PC-3 (cell line): ENCODE data around the gene SNTG2. TPM values are rescaled to one million over a fixed set of nuclear protein-coding genes. Genes with fewer than 3 reads are reported as not detected.

Experiments
- ATAC-seq: fragments of 200-7000 bp; cut with Tn5 transposase; 2 replicates; pipeline ENCODE4 v1.9.1; 2020; ENCODE audit warnings: mild to moderate bottlenecking, moderate library complexity
- BruUV-seq: library from RNA; stranded (reverse); fragments of 400-500 nt; replicated peaks from 2 replicates; lab custom pipeline; 2021; lab: Mats Ljungman, UMichigan
- CTCF ChIA-PET: fragments of 300-600 bp; sonication (Branson Sonifier 250); formaldehyde crosslinking; loops from one replicate; lab custom pipeline; 2022; ENCODE audit warnings: antibody characterized with exemption; lab: Charles Lee
- POLR2A ChIA-PET: fragments of 300-600 bp; sonication (Branson Sonifier 250); formaldehyde crosslinking; loops from one replicate; lab custom pipeline; 2022; ENCODE audit warnings: antibody characterized with exemption; ENCODE audit not compliant: unreplicated experiment; lab: Charles Lee
- DNase-seq: peaks from one replicate; pipeline ENCODE4 v3.0.0-alpha.2; 2015
- H2AFZ ChIP-seq: fragments of 300-600 bp; sonication (generic); 2 replicates; pipeline ENCODE4 v1.6.0; 2016; ENCODE audit warnings: antibody characterized with exemption, low read length
- H3F3A ChIP-seq: fragments of 300-600 bp; sonication (generic); one replicate; pipeline ENCODE4 v1.6.0; 2017; ENCODE audit warnings: antibody characterized with exemption, low read length, control low read depth, mild to moderate bottlenecking; ENCODE audit not compliant: unreplicated experiment
- H3K27ac ChIP-seq: fragments of 300-600 bp; sonication (generic); 2 replicates; pipeline ENCODE4 v1.5.1; 2016; ENCODE audit warnings: mild to moderate bottlenecking, low read length
- H3K27me3 ChIP-seq: fragments of 300-600 bp; sonication (generic); 2 replicates; pipeline ENCODE4 v1.6.1; 2016; ENCODE audit warnings: low read length, mixed read lengths
- H3K36me3 ChIP-seq: fragments of 300-600 bp; sonication (generic); 2 replicates; pipeline ENCODE4 v1.6.1; 2016; ENCODE audit warnings: low read depth, mixed run types, low read length, mixed read lengths
- H3K4me1 ChIP-seq: fragments of 300-600 bp; sonication (generic); 2 replicates; pipeline ENCODE4 v1.5.1; 2016; ENCODE audit warnings: low read length; ENCODE audit not compliant: insufficient read depth
- H3K4me2 ChIP-seq: fragments of 300-600 bp; sonication (generic); 2 replicates; pipeline ENCODE4 v1.6.0; 2016; ENCODE audit warnings: low read length
- H3K4me3 ChIP-seq: fragments of 300-600 bp; sonication (generic); 2 replicates; pipeline ENCODE4 v1.5.1; 2016; ENCODE audit warnings: mild to moderate bottlenecking, low read length, mixed read lengths
- H3K79me2 ChIP-seq: fragments of 300-600 bp; sonication (generic); 2 replicates; pipeline ENCODE4 v1.6.1; 2017; ENCODE audit warnings: low read length, mixed read lengths
- H3K9ac ChIP-seq: fragments of 300-600 bp; sonication (generic); 2 replicates; pipeline ENCODE4 v1.6.0; 2016; ENCODE audit warnings: mild to moderate bottlenecking, low read length
- H3K9me2 ChIP-seq: fragments of 300-600 bp; sonication (generic); replicated peaks from 2 replicates; pipeline ENCODE4 v1.6.1; 2016; ENCODE audit warnings: mixed run types, low read length, mixed read lengths
- H3K9me3 ChIP-seq: fragments of 300-600 bp; sonication (generic); 2 replicates; pipeline ENCODE4 v1.6.1; 2016; ENCODE audit warnings: low read length, mixed read lengths
- H4K20me1 ChIP-seq: fragments of 300-600 bp; sonication (generic); 2 replicates; pipeline ENCODE4 v1.6.1; 2016; ENCODE audit warnings: low read length, mixed read lengths
- EZH2 ChIP-seq: fragments of 300-600 bp; sonication (generic); IDR thresholded peaks from one replicate; pipeline ENCODE4 v1.6.1; 2017; ENCODE audit warnings: antibody characterized with exemption, mild to moderate bottlenecking, low read length; ENCODE audit not compliant: unreplicated experiment
- EZH2phosphoT487 ChIP-seq: fragments of 300-600 bp; sonication (generic); IDR thresholded peaks from 2 replicates; pipeline ENCODE4 v1.6.1; 2018; ENCODE audit warnings: mild to moderate bottlenecking, antibody characterized with exemption, low read length, borderline replicate concordance
- intact Hi-C: fragments of 100-400 bp; cut with micrococcal nuclease; formaldehyde crosslinking; loops from 2 replicates; pipeline ENCODE4 v1.9.0; 2023
- total RNA-seq: library from RNA; depleted of rRNA; stranded (reverse); fragments of >200 nt; gene quantifications from 2 replicates; pipeline ENCODE4 v1.2.3, GENCODE V29; 2014
- TF ChIP-seq, protein P1 (sequence below): fragments of 300-600 bp; sonication (generic); conservative IDR thresholded peaks from 2 replicates; pipeline ENCODE4 v1.5.1; 2017; ENCODE audit warnings: antibody characterized with exemption, low read depth, mild to moderate bottlenecking, low read length

The SNTG2 gene
- total RNA-seq, 1 experiment from 2014 or later: not detected

DNA sequence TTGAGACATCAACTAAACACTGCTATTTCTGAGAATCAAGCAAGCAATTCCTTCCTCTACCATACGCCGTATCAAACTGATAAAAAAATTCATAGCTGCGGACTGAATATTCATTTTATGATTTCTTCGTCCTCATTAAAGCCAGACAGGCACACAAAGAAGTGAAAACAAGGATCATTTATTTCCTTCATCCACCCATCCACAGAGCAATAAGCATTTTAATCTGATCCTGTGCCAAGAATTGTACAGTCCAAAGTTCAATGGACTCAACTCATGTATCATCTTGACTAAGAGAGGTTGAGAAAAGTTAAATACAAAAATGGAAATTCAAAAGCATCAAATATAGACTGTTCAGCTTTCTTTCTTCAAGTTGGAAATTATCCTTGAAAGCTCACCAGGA, 19.7 kb upstream of the SNTG2 start:
- TF ChIP-seq, protein P1, sequence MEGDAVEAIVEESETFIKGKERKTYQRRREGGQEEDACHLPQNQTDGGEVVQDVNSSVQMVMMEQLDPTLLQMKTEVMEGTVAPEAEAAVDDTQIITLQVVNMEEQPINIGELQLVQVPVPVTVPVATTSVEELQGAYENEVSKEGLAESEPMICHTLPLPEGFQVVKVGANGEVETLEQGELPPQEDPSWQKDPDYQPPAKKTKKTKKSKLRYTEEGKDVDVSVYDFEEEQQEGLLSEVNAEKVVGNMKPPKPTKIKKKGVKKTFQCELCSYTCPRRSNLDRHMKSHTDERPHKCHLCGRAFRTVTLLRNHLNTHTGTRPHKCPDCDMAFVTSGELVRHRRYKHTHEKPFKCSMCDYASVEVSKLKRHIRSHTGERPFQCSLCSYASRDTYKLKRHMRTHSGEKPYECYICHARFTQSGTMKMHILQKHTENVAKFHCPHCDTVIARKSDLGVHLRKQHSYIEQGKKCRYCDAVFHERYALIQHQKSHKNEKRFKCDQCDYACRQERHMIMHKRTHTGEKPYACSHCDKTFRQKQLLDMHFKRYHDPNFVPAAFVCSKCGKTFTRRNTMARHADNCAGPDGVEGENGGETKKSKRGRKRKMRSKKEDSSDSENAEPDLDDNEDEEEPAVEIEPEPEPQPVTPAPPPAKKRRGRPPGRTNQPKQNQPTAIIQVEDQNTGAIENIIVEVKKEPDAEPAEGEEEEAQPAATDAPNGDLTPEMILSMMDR: no peak
- TF ChIP-seq EZH2phosphoT487 (no peak), EZH2 (no peak)
- no peaks in the 10 kb centered on the region for H3K9me3 ChIP-seq
- H3K4me2 ChIP-seq: no peak overlapping the region
- H3K27ac ChIP-seq: no peak overlapping the region
- no peaks in the 10 kb centered on the region for H3K4me1 ChIP-seq
- H3K4me3 ChIP-seq: no peak overlapping the region
- no peaks in the 10 kb centered on the region for H3K79me2 ChIP-seq
- H3K27me3 ChIP-seq: peaks cover 66% of the 10 kb centered on the region
- no peak overlapping the region for H2AFZ ChIP-seq
- ATAC-seq (no peak), DNase-seq (no peak)
- ChIA-PET POLR2A (no interaction called here), CTCF (no interaction called here)
- intact Hi-C loops: no loop called here
- no peaks in the 10 kb centered on the region for H3F3A ChIP-seq
- no peaks in the 10 kb centered on the region for H3K36me3 ChIP-seq
- H3K9me2 ChIP-seq: no peaks in the 10 kb centered on the region
- no peak overlapping the region for H3K9ac ChIP-seq
- no TSS peak for BruUV-seq
- no peaks in the 10 kb centered on the region for H4K20me1 ChIP-seq

DNA sequence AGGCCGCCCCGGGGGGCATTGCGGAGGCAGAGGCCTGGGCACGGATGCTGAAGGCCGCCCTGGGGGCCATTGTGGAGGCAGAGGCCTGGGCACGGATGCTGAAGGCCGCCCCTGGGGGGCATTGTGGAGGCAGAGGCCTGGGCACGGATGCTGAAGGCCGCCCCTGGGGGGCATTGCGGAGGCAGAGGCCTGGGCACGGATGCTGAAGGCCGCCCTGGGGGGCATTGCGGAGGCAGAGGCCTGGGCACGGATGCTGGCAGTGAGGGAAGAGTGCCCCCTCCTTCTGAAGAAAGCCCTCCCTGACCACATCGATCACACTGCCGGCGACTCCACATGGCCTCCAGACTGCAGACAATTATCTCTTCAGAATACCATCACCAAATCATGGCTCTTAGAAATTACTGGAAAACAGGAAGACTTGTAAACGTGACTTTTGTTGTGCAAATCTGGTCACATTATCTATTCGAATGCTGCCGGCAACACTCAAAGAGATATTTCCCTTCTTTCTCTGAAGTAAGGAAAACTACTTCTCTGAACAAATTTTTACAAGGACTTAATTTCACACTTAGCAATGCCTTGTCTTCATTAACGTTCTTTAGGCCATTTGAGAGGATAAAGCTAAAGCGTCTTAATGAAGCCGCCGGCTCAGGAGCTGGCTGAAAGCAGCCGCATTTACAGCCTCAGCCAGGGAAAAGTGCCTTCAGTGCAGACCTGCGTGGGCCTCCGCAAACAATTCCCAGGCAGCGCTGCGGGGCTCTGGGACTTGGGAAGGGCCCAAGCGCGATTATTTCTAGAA, 18.1 kb upstream of the SNTG2 start:
- Histone ChIP-seq H3K9me2 (no peaks in the 10 kb centered on the region), H3K9me3 (no peaks in the 10 kb centered on the region), H3K27me3 (peaks cover 56% of the 10 kb centered on the region), H3K9ac (no peak overlapping the region), H3F3A (no peaks in the 10 kb centered on the region), H3K79me2 (no peaks in the 10 kb centered on the region), H4K20me1 (no peaks in the 10 kb centered on the region), H3K36me3 (no peaks in the 10 kb centered on the region), H3K27ac (no peak overlapping the region), H2AFZ (no peak overlapping the region), H3K4me1 (no peaks in the 10 kb centered on the region), H3K4me3 (no peak overlapping the region), H3K4me2 (no peak overlapping the region)
- intact Hi-C loops: no loop called here
- no peak for ATAC-seq
- TF ChIP-seq, protein P1: no peak
- TF ChIP-seq EZH2 (no peak), EZH2phosphoT487 (no peak)
- ChIA-PET POLR2A (no interaction called here), CTCF (no interaction called here)
- no peak for DNase-seq
- no TSS peak for BruUV-seq

DNA sequence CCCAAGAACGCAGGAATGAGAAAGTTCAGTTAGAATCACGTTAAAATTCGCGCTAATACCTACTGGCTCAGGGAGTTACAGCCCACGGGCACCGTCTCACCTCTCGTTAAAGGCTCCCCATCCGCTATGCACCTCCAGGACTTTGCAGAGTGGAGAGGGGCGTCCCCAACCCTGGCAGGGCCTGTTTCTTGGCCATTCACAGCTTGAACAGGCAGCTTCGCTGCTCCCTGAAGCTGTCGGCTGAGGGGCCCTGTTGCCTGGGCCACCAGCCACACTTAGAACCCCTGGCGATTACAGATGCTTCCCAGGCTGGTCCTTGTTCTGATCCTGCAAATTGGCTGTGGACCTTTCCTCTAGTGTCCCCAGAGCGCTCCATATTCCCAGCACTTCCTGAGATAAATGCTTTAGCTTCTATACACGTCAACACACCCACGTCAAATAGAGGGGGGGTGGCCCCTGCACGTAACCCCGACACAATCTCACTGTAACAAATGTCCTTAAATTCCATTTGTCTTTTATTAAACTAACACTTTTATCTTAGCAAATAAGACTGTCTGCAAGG, 16.8 kb upstream of the SNTG2 start:
- Histone ChIP-seq H3K9me2 (no peaks in the 10 kb centered on the region), H3K27ac (no peak overlapping the region), H3K9me3 (no peaks in the 10 kb centered on the region), H2AFZ (no peak overlapping the region), H3K9ac (no peak overlapping the region), H3K36me3 (no peaks in the 10 kb centered on the region), H3K4me1 (no peaks in the 10 kb centered on the region), H3K27me3 (peaks cover 54% of the 10 kb centered on the region), H3K4me2 (no peak overlapping the region), H3K4me3 (no peak overlapping the region), H4K20me1 (no peaks in the 10 kb centered on the region), H3F3A (no peaks in the 10 kb centered on the region), H3K79me2 (no peaks in the 10 kb centered on the region)
- ChIA-PET CTCF (interaction anchor here (0.6 kb wide), 1 partner anchor 44 kb away, joined by 7 read pairs; no protein-coding TSS in a partner anchor), POLR2A (no interaction called here)
- no TSS peak for BruUV-seq
- no peak for DNase-seq
- intact Hi-C loops: no loop called here
- no peak for ATAC-seq
- no peak for TF ChIP-seq EZH2
- TF ChIP-seq EZH2phosphoT487: no peak
- TF ChIP-seq, protein P1: no peak
